B cell (primary cell): ENCODE results near the gene SLC12A7. TPM values are rescaled to one million over a fixed set of nuclear protein-coding genes. Genes with fewer than 3 reads are reported as not detected.

Experiments
- ATAC-seq: fragments of 200-7000 bp; cut with Tn5 transposase; one replicate; pipeline ENCODE4 v1.10.0; 2021; ENCODE audit warnings: low read depth, mild to moderate bottlenecking, moderate number of reproducible peaks, moderate library complexity
- CTCF ChIA-PET: fragments of 350-600 bp; sonication (Branson Sonifier 250); formaldehyde crosslinking; loops from one replicate; lab custom pipeline; 2021; ENCODE audit warnings: antibody characterized with exemption, inconsistent platforms; lab: Charles Lee
- POLR2A ChIA-PET: fragments of 350-600 bp; sonication (Branson Sonifier 250); formaldehyde crosslinking; loops from one replicate; lab custom pipeline; 2021; ENCODE audit warnings: antibody characterized with exemption; lab: Charles Lee
- DNase-seq: peaks from one replicate; pipeline ENCODE4 v3.0.0; 2013
- H2AFZ ChIP-seq: 2 replicates; pipeline ENCODE4 v1.6.1; 2012; ENCODE audit warnings: mild to moderate bottlenecking, low read depth, low read length; ENCODE audit not compliant: insufficient read depth, poor library complexity, severe bottlenecking
- H3K27ac ChIP-seq, 2 donors: 1 replicate in 1 of 2; 2 replicates in 1 of 2; pipeline ENCODE4 v1.5.1; 2012 to 2013; ENCODE audit warnings: low read length in 2 of 2, mild to moderate bottlenecking in 2 of 2, moderate library complexity in 1 of 2
- H3K27me3 ChIP-seq, 4 experiments: fragments of 200-600 bp in 1 of 4; sonication (generic) in 1 of 4; replicated peaks in 1 of 4; 1 replicate in 2 of 4; 2 replicates in 2 of 4; pipeline versions ENCODE4 v1.6.1 to v1.7.0; 2013 to 2016; ENCODE audit warnings: low read length in 3 of 4, mild to moderate bottlenecking in 2 of 4, mixed read lengths in 1 of 4, moderate library complexity in 1 of 4; ENCODE audit not compliant: insufficient read depth in 4 of 4, control insufficient read depth in 3 of 4; ENCODE audit errors: control extremely low read depth in 1 of 4
- H3K36me3 ChIP-seq, 2 experiments: replicated peaks in 1 of 2; 1 replicate in 1 of 2; 2 replicates in 1 of 2; pipeline versions ENCODE4 v1.6.1 to v1.7.1; 2013; ENCODE audit warnings: low read length in 1 of 2; ENCODE audit not compliant: insufficient read depth in 2 of 2, control insufficient read depth in 1 of 2; ENCODE audit errors: control extremely low read depth in 1 of 2, extremely low read depth in 1 of 2
- H3K4me1 ChIP-seq, 2 donors: fragments of 200-600 bp in 1 of 2; sonication (generic) in 1 of 2; 1 replicate in 1 of 2; 2 replicates in 1 of 2; pipeline versions ENCODE4 v1.5.1 to v1.6.1; 2013 to 2017; ENCODE audit warnings: low read length in 2 of 2; ENCODE audit not compliant: control insufficient read depth in 2 of 2, insufficient read depth in 2 of 2
- H3K4me2 ChIP-seq: replicated peaks from 2 replicates; pipeline ENCODE3; 2012; ENCODE audit warnings: mild to moderate bottlenecking, low read depth, low read length; ENCODE audit not compliant: poor library complexity, severe bottlenecking
- H3K4me3 ChIP-seq, 5 experiments: fragments of 200-600 bp in 1 of 5; sonication (generic) in 1 of 5; 1 replicate in 3 of 5; 2 replicates in 2 of 5; pipeline versions ENCODE4 v1.5.1 to v1.7.0; 2011 to 2016; ENCODE audit warnings: low read length in 4 of 5, mild to moderate bottlenecking in 4 of 5, low read depth in 2 of 5, control low read depth in 1 of 5, moderate library complexity in 1 of 5; ENCODE audit not compliant: insufficient read depth in 1 of 5; ENCODE audit errors: control extremely low read depth in 1 of 5, extremely low read depth in 1 of 5
- H3K79me2 ChIP-seq: fragments of 200-600 bp; sonication (generic); one replicate; pipeline ENCODE4 v1.6.0; 2016; ENCODE audit warnings: low read length; ENCODE audit not compliant: control insufficient read depth, insufficient read depth
- H3K9ac ChIP-seq: fragments of 200-600 bp; sonication (generic); 2 replicates; pipeline ENCODE4 v1.6.1; 2017; ENCODE audit warnings: mild to moderate bottlenecking, low read length, moderate library complexity
- H3K9me3 ChIP-seq, 3 donors: one replicate each; pipeline versions ENCODE4 v1.6.1 to v1.7.1; 2013; ENCODE audit warnings: low read length in 2 of 3; ENCODE audit not compliant: control insufficient read depth in 2 of 3, insufficient read depth in 1 of 3; ENCODE audit errors: control extremely low read depth in 1 of 3
- H4K20me1 ChIP-seq: 2 replicates; pipeline ENCODE4 v1.6.0; 2012; ENCODE audit warnings: mild to moderate bottlenecking, low read length; ENCODE audit not compliant: insufficient read depth, control insufficient read depth, poor library complexity, severe bottlenecking
- H3K27ac Mint-ChIP-seq: one replicate; pipeline ENCODE4 v1.8.0; 2021; ENCODE audit warnings: mixed read lengths
- H3K27me3 Mint-ChIP-seq: one replicate; pipeline ENCODE4 v1.8.0; 2021; ENCODE audit warnings: mixed read lengths
- H3K4me1 Mint-ChIP-seq: one replicate; pipeline ENCODE4 v1.8.0; 2021; ENCODE audit warnings: mixed read lengths
- H3K4me3 Mint-ChIP-seq: one replicate; pipeline ENCODE4 v1.8.0; 2021; ENCODE audit warnings: mixed read lengths
- H3K9me3 Mint-ChIP-seq: one replicate; pipeline ENCODE4 v1.8.0; 2022; ENCODE audit warnings: mixed read lengths; ENCODE audit not compliant: insufficient read depth
- EZH2 ChIP-seq: IDR thresholded peaks from 2 replicates; pipeline ENCODE4 v1.6.1; 2012; ENCODE audit warnings: borderline replicate concordance, low read depth, mild to moderate bottlenecking, moderate library complexity, low read length; ENCODE audit not compliant: insufficient read depth, poor library complexity, severe bottlenecking
- WGBS: methylation state at CpG from one replicate; pipeline ENCODE4 v1.1.5; 2013; ENCODE audit warnings: missing lambda C conversion rate; ENCODE audit not compliant: insufficient coverage; 5-methylcytosine and 5-hydroxymethylcytosine counted together
- intact Hi-C: fragments of 100-400 bp; cut with micrococcal nuclease; formaldehyde crosslinking; loops from one replicate; pipeline ENCODE4 v1.10.0; 2022
- polyA plus RNA-seq: library from polyadenylated mRNA; depleted of rRNA; stranded (reverse); fragments of >200 nt; gene quantifications from 2 replicates; pipeline ENCODE4 v1.2.3, GENCODE V29; 2012
- total RNA-seq, 2 donors: library from RNA; stranded (reverse); fragments of 120-200 nt in 1 of 2; gene quantifications; 1 replicate in 1 of 2; 2 replicates in 1 of 2; pipeline versions ENCODE4 v1.2.3 to v1.2.4, GENCODE V29; 2013 to 2022
- TF ChIP-seq, protein P1 (sequence below): fragments of 200-600 bp; IDR thresholded peaks from one replicate; pipeline ENCODE4 v1.8.0; 2022; ENCODE audit warnings: antibody characterized with exemption, mild to moderate bottlenecking

The SLC12A7 gene
- total and polyA plus RNA-seq, 2 donors (not counting 1 experiment from before 2014, with no cell fraction given): 25.5 to 34.4 TPM

DNA sequence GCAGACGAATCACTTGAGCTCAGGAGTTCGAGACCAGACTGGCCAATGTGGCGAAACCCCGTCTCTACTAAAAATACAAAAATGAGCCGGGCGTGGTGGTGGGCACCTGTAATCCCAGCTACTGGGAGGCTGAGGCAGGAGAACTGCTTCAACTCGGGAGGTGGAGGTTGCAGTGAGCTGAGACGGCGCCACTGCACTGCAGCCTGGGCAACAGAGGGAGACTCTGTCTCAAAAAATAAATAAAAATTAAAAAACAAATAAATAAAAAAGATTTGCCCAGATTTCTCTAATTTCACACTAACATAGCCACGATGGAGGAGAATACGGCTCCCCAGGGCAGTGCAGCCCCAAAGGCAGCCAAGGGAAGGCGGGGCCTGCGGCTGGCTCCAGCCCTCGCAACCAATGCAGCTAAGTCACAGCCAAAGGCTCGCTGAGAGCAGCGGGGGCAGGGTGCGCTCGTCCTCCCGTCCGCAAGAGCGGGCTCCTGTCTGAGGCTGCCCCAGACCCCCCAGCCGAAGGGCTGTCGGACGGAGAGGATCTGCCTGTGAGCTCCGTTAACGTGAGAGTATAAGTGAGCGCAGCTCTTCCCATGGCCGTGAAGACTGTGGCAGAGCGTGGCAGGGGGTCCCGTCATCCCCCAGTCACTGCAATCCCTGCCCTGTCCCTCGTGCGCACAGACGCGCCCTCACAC, 43.5 kb downstream of the SLC12A7 start:
- H3K27ac Mint-ChIP-seq: no peak overlapping the region

More for the DNA sequence above, 43.5 kb downstream of the SLC12A7 start:
- no peak overlapping the region for H3K4me2 ChIP-seq
- no peaks in the 10 kb centered on the region for H3K9me3 ChIP-seq
- ChIA-PET CTCF (no interaction called here), POLR2A (no interaction called here)
- H3K4me3 ChIP-seq: no peak overlapping the region
- TF ChIP-seq, protein P1, sequence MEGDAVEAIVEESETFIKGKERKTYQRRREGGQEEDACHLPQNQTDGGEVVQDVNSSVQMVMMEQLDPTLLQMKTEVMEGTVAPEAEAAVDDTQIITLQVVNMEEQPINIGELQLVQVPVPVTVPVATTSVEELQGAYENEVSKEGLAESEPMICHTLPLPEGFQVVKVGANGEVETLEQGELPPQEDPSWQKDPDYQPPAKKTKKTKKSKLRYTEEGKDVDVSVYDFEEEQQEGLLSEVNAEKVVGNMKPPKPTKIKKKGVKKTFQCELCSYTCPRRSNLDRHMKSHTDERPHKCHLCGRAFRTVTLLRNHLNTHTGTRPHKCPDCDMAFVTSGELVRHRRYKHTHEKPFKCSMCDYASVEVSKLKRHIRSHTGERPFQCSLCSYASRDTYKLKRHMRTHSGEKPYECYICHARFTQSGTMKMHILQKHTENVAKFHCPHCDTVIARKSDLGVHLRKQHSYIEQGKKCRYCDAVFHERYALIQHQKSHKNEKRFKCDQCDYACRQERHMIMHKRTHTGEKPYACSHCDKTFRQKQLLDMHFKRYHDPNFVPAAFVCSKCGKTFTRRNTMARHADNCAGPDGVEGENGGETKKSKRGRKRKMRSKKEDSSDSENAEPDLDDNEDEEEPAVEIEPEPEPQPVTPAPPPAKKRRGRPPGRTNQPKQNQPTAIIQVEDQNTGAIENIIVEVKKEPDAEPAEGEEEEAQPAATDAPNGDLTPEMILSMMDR: no peak
- TF ChIP-seq EZH2: no peak
- no peaks in the 10 kb centered on the region for H4K20me1 ChIP-seq
- H3K4me3 Mint-ChIP-seq: no peak overlapping the region
- no peaks in the 10 kb centered on the region for H3K27me3 Mint-ChIP-seq
- H3K27ac ChIP-seq: no peak overlapping the region
- H3K36me3 ChIP-seq: peaks cover 0 to 2% of the 10 kb centered on the region in 2 experiments
- H3K4me1 Mint-ChIP-seq: no peaks in the 10 kb centered on the region
- DNase-seq: no peak
- ATAC-seq: no peak
- no peaks in the 10 kb centered on the region for H3K4me1 ChIP-seq
- intact Hi-C loops: no loop called here
- no peak overlapping the region for H2AFZ ChIP-seq
- no peaks in the 10 kb centered on the region for H3K9me3 Mint-ChIP-seq
- no peaks in the 10 kb centered on the region for H3K79me2 ChIP-seq
- no peaks in the 10 kb centered on the region for H3K27me3 ChIP-seq
- 92% methylated on average over 31 of the region's 34 CpGs for WGBS
- H3K9ac ChIP-seq: no peak overlapping the region
